Measurements from ENCODE around the gene TBL1XR1.

TBL1XR1 gene

DNA sequence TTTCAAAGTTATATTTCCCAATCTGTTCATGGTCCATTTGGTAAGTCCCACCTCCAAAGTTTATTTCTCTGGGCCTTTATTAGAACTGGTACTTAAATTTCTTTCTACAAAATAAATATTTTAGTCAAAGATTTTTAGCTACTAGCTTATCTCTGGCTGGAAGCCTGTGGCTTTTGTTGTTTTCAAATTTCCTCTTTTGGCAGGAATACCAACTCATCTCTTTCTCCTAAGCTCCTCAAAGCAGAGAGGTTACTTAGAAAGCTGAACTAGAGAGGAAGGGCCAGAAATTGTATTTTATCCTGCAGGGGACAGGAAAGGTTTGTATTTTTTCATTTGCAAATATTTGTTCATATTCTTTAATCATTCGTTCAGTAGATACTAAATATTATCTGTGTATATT lies 227.8 kb downstream of the TBL1XR1 start:
- TF ChIP-seq, protein P1, sequence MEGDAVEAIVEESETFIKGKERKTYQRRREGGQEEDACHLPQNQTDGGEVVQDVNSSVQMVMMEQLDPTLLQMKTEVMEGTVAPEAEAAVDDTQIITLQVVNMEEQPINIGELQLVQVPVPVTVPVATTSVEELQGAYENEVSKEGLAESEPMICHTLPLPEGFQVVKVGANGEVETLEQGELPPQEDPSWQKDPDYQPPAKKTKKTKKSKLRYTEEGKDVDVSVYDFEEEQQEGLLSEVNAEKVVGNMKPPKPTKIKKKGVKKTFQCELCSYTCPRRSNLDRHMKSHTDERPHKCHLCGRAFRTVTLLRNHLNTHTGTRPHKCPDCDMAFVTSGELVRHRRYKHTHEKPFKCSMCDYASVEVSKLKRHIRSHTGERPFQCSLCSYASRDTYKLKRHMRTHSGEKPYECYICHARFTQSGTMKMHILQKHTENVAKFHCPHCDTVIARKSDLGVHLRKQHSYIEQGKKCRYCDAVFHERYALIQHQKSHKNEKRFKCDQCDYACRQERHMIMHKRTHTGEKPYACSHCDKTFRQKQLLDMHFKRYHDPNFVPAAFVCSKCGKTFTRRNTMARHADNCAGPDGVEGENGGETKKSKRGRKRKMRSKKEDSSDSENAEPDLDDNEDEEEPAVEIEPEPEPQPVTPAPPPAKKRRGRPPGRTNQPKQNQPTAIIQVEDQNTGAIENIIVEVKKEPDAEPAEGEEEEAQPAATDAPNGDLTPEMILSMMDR (IDR thresholded peaks at IDR 0.05): no peak
- no peaks in the 10 kb centered on the region for H3K9me3 ChIP-seq
- no peaks in the 10 kb centered on the region for H3K36me3 ChIP-seq
- no peak overlapping the region for H3K4me3 ChIP-seq
- H3K4me1 ChIP-seq: peaks cover 0 to 4% (median 0%) of the 10 kb centered on the region in 4 donors
- no peak for DNase-seq
- no peaks in the 10 kb centered on the region for H3K27me3 ChIP-seq
- no peak overlapping the region for H3K27ac ChIP-seq
- intact Hi-C loops (cut with DNase I; ENCODE audit: low total_unique reads): no loop called here

Measured in tibial artery (tissue), 4 donors.